HS-5 (cell line): Measurements from ENCODE around the gene NVL.
A peak's percentile ranks its signal among the peaks of the same experiment; 100 is the strongest.

Experiments used
- DNase-seq: peaks from one replicate; pipeline ENCODE4 v3.0.0-alpha.2; 2012; ENCODE audit warnings: low read depth

The NVL gene

DNA sequence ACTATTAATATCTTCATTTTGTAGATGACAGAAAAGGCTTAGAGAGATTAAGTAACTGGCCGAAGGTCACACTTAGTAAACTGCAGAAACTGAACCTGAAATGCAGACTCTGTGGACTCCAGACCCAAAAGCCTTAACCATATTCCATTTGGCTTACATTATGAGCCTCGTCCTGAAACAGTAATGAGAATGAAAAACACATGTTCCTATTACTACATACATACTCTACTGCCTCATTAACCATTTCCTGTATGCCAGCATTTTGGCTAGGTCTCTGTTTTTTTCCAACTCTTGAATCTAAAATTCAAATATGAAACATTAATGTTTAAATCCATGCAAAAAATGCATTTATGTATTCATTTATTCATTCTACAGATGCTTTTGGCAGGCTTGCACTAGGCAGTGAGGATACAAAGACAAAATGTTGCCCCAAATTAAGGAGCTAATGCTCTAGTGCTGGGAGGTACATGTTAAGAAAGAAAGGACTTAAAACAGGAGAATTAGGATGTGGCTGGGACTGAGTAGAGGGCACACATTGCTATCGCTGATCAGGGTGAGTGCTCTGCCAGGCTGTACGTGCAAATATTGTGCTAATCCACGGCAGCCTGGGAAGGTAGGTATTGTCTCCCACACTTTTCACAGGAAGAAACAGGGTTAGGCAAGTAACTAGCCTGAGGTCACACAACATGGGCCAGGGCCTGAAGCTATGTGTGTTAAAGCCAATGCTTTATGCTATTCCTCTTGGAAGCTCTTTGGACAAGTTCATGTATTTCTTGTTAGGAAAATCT, 133.0 kb downstream of the NVL start:
- DNase-seq, result no peak

- DNase-seq, result no peak
Measured at GRCh38 chr1:224193319-224193966, 136.5 kb downstream of the NVL start.

GRCh38 chr1:224192082-224192788, 137.7 kb downstream of the NVL start:
- no peak for DNase-seq

DNA sequence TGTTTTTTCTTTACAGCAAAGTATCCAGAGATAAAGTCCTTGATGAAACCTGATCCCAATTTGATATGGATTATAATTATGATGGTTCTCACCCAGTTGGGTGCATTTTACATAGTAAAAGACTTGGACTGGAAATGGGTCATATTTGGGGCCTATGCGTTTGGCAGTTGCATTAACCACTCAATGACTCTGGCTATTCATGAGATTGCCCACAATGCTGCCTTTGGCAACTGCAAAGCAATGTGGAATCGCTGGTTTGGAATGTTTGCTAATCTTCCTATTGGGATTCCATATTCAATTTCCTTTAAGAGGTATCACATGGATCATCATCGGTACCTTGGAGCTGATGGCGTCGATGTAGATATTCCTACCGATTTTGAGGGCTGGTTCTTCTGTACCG, 140.4 kb downstream of the NVL start:
- DNase-seq, result no peak

DNA sequence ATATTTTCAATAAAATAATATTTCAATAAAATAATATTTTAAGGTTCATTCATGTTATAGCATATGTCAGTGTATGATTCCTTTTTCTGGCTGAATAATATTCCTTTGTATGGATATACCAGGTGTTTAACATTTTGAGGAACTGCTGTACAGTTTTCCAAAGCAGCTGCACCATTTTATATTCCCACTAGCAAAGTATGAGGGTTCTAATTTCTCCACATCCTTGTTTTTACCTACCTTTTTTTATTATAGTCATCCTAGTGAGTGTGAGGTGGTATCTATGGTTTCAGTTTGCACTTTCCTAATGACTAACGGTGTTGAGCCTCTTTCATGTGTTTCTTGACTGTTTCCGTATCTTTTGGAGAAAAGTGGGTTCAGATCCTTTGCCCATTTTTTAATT, 141.7 kb downstream of the NVL start:
- DNase-seq, result no peak

DNA sequence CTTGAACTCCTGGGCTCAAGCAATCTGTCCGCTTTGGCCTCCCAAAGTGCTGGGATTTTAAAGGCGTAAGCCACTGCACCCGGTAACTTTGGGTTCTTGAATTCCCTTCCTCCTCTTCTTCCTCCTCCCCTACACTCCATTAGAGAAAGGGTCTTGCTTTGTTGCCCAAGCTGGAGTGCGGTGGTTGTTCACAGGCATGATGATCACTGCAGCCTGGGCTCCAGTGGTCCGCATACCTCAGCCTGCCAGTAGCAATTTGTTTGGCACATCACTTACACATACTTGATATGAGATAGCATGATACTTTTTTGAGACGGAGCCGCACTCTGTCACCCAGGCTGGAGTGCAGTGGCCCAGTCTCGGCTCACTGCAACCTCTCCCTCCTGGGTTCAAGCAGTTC, 144.8 kb downstream of the NVL start:
- no peak for DNase-seq

- peak; percentile 29 for DNase-seq
Measured at GRCh38 chr1:224183591-224184312, 146.2 kb downstream of the NVL start.

GRCh38 chr1:224182866-224183590, 146.9 kb downstream of the NVL start, which contains the start of gene DEGS1:
DEGS1 (plus strand) TSS chr1:224183240; CDS start chr1:224183337, 97 bp downstream.
- DNase-seq, result peak; percentile 47

DNA sequence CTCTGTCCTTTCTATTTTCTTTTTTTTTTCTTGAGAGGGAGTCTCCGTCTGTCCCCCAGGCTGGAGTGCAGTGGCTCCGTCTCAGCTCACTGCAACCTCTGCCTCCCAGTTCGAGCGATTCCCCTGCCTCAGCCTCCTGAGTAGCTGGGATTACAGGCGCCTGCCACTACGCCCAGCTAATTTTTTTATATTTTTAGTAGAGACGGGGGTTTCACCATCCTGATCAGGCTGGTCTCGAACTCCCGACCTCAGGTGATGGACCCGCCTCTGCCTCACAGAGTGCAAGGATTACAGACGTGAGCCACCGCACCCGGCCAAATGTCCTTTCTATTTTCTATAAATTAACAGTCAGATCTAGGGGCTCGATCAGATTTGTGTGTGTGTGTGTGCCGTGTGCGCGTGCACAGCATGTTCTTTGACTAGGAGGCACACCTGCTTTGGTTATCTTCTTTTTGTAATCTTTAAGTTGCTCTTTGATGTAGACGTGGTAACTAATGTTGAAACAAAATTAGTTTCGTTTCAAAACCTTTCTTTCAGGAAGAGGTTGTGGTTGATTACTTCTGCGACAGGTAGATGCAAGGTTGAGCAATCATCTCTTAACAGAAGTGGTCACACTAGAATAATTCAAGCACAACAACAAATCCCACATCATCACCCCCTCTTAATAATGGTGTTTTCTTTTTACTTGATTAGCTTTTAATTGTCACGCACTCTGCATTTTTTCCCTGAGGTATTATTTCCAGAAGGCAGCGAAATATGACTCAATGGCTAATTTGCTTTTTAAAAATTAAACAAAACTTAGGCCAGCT, 147.7 kb downstream of the NVL start:
- no peak for DNase-seq

GRCh38 chr1:224181453-224181810, 148.5 kb downstream of the NVL start:
- DNase-seq, result no peak

DNA sequence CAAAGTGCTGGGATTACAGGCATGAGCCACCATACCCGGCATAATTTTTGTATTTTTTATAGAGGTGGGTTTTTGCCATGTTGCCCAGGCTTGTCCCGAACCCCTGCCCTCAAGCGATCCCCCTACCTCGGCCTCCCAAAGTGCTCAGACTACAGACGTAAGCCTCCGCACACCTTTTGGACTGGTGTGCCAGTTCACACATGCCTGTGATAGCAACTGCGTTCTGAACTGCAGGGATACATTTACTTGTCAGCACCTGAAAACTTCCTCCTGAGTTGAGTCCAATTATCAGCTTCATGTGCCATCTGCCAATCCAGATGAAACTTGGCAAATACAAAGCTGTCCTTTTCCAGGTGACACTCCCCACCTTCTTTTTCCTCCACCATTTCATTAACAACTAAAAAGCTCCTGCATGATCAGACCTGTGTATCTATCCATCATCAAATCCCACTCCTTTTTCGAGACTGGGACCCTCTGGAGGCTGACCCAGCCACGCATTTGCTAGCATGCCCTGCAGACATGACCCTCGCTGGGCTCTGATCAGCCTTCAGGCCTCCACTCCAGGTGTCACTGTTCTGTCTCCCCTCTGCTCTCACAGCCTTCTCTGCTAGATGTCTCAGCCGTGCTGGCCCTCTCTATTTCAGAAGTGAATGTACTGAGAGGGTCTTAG, 149.1 kb downstream of the NVL start:
- no peak for DNase-seq

DNA sequence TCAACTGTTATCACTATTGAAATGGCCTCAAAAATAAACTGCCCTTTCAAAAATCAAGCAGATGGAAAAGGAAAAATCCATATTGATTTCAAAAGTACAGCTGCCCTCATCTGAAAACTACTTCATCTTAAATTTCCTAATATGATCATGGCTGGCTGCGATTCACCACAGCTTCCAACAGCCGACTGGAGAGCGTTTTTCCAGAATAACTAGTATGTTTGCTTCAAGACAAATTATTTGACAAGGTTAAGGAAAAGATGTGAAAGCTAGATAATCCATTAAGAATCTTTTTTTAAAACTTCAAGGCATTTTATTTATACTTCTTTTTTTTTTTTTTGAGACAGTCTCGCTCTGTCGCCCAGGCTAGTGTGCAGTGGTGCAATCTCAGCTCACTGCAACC, 151.1 kb downstream of the NVL start:
- no peak for DNase-seq

GRCh38 chr1:224177356-224177999, 152.5 kb downstream of the NVL start:
- no peak for DNase-seq
